A549 (cell line): Measurements from ENCODE around the gene SLC5A10. TPM values are rescaled to one million over a fixed set of nuclear protein-coding genes. Genes with fewer than 3 reads are reported as not detected.

ENCODE experiments used
- ATAC-seq, 2 experiments: fragments of 200-7000 bp in 1 of 2; fragments of >200 bp in 1 of 2; cut with Nextera tagmentation in 1 of 2; cut with Tn5 transposase in 1 of 2; 3 replicates each; pipeline versions ENCODE4 v1.8.0 to v1.9.1; 2018 to 2020; ENCODE audit warnings: mild to moderate bottlenecking in 1 of 2, moderate library complexity in 1 of 2
- CTCF ChIA-PET: fragments of 300-600 bp; sonication (Branson Sonifier 250); formaldehyde crosslinking; extraction: SDS; loops from one replicate; lab custom pipeline; 2021; ENCODE audit warnings: antibody characterized with exemption, inconsistent platforms; lab: Yijun Ruan, JAX
- POLR2A ChIA-PET: fragments of 350-600 bp; formaldehyde crosslinking; extraction: SDS; loops from one replicate; lab custom pipeline; 2021; ENCODE audit warnings: antibody characterized with exemption, inconsistent platforms; lab: Yijun Ruan, JAX
- DNase-seq, 2 experiments: peaks; one replicate each; pipeline versions ENCODE4 v3.0.0 to v3.0.0-alpha.2; 2011 to 2016; ENCODE audit warnings: low read depth in 1 of 2, low spot score in 1 of 2
- FAIRE-seq: peaks from 2 replicates; lab custom pipeline; 2011; peaks lifted over from hg19 to GRCh38; lab: Jason Lieb, UNC
- H3K27ac ChIP-seq, 2 experiments: fragments of >200 bp; sonication (Bioruptor Twin); formaldehyde crosslinking; 3 replicates each; pipeline ENCODE4 v1.5.1; 2016 to 2017
- H3K4me1 ChIP-seq: fragments of >200 bp; sonication (Bioruptor Twin); formaldehyde crosslinking; 3 replicates; pipeline ENCODE4 v1.6.1; 2016
- H3K4me2 ChIP-seq: fragments of >200 bp; sonication (Bioruptor Twin); formaldehyde crosslinking; 3 replicates; pipeline ENCODE4 v1.6.1; 2016
- H3K4me3 ChIP-seq: fragments of >200 bp; sonication (Bioruptor Twin); formaldehyde crosslinking; 3 replicates; pipeline ENCODE4 v1.5.1; 2016
- H3K9me3 ChIP-seq: fragments of >200 bp; sonication (Bioruptor Twin); formaldehyde crosslinking; 3 replicates; pipeline ENCODE4 v1.6.1; 2016
- ATOH8 ChIP-seq: fragments of 250-450 bp; sonication (Bioruptor Pico); IDR thresholded peaks from 2 replicates; pipeline ENCODE4 v1.5.0; 2020; ENCODE audit warnings: low read depth, mild to moderate bottlenecking, moderate library complexity
- CBX2 ChIP-seq: fragments of 200-600 bp; sonication (generic); IDR thresholded peaks from 2 replicates; pipeline ENCODE4 v1.6.1; 2016; ENCODE audit warnings: low read depth, mild to moderate bottlenecking, borderline replicate concordance
- CHD2 ChIP-seq: fragments of 150-350 bp; IDR thresholded peaks from 2 replicates; pipeline ENCODE4 v1.6.1; 2014; ENCODE audit warnings: low read length; ENCODE audit not compliant: partially characterized antibody
- CHD4 ChIP-seq: fragments of 200-600 bp; sonication (generic); IDR thresholded peaks from 2 replicates; pipeline ENCODE4 v1.6.1; 2016; ENCODE audit warnings: antibody characterized with exemption, mild to moderate bottlenecking, borderline replicate concordance
- CTCF ChIP-seq: fragments of >200 bp; sonication (Bioruptor Twin); formaldehyde crosslinking; IDR thresholded peaks from 3 replicates; pipeline ENCODE4 v1.5.1; 2016
- FOXS1 ChIP-seq: fragments of 250-450 bp; sonication (Bioruptor Pico); IDR thresholded peaks from 2 replicates; pipeline ENCODE4 v1.5.0; 2020; ENCODE audit warnings: mild to moderate bottlenecking, moderate library complexity
- GATA3 ChIP-seq: IDR thresholded peaks from 2 replicates; pipeline ENCODE4 v1.6.1; 2012; ENCODE audit warnings: borderline replicate concordance
- HES2 ChIP-seq: fragments of >200 bp; sonication (Bioruptor Twin); formaldehyde crosslinking; IDR thresholded peaks from 2 replicates; pipeline ENCODE4 v1.6.1; 2016
- HOXA7 ChIP-seq: fragments of 250-450 bp; sonication (Bioruptor Pico); IDR thresholded peaks from 2 replicates; pipeline ENCODE4 v1.5.0; 2020; ENCODE audit warnings: mild to moderate bottlenecking, moderate library complexity
- JUNB ChIP-seq: fragments of >200 bp; sonication (Bioruptor Twin); formaldehyde crosslinking; IDR thresholded peaks from 2 replicates; pipeline ENCODE4 v1.6.1; 2016
- MAX ChIP-seq: IDR thresholded peaks from 2 replicates; pipeline ENCODE4 v1.6.1; 2012
- MAZ ChIP-seq: fragments of 150-350 bp; IDR thresholded peaks from 2 replicates; pipeline ENCODE4 v1.6.1; 2014; ENCODE audit warnings: antibody characterized with exemption, low read depth, low read length, borderline replicate concordance
- POLR2AphosphoS2 ChIP-seq: conservative IDR thresholded peaks from 2 replicates; pipeline ENCODE4 v1.6.1; 2012; ENCODE audit warnings: low read length, improper control_type of control experiment, inconsistent platforms
- RFX5 ChIP-seq: fragments of 450-650 bp; IDR thresholded peaks from 2 replicates; pipeline ENCODE4 v1.7.1; 2014; ENCODE audit warnings: antibody characterized with exemption, mild to moderate bottlenecking, moderate library complexity
- RNF2 ChIP-seq: fragments of 200-600 bp; sonication (generic); IDR thresholded peaks from 2 replicates; pipeline ENCODE4 v1.6.1; 2016; ENCODE audit warnings: low read depth, mild to moderate bottlenecking, antibody characterized with exemption, moderate library complexity, borderline replicate concordance
- SMC3 ChIP-seq: fragments of >200 bp; sonication (Bioruptor Twin); formaldehyde crosslinking; IDR thresholded peaks from 3 replicates; pipeline ENCODE4 v1.6.1; 2018; ENCODE audit warnings: inconsistent platforms
- TFCP2L1 ChIP-seq: fragments of 250-450 bp; sonication (Bioruptor Pico); IDR thresholded peaks from 2 replicates; pipeline ENCODE4 v1.5.0; 2021; ENCODE audit warnings: mild to moderate bottlenecking
- ZFP36 ChIP-seq: fragments of 450-650 bp; IDR thresholded peaks from 2 replicates; pipeline ENCODE4 v1.6.1; 2014; ENCODE audit warnings: borderline replicate concordance; ENCODE audit not compliant: partially characterized antibody
- ZNF302 ChIP-seq: fragments of 250-450 bp; sonication (Bioruptor Pico); IDR thresholded peaks from 2 replicates; pipeline ENCODE4 v1.9.0; 2021; ENCODE audit warnings: inconsistent platforms, mild to moderate bottlenecking, moderate library complexity
- ZSCAN20 ChIP-seq: fragments of 250-450 bp; sonication (Bioruptor Pico); IDR thresholded peaks from 2 replicates; pipeline ENCODE4 v1.8.0; 2022; ENCODE audit warnings: mild to moderate bottlenecking, moderate library complexity
- WGBS: methylation state at CpG from one replicate; pipeline ENCODE4 v1.1.6; 2017; ENCODE audit errors: missing lambda C conversion rate; 5-methylcytosine and 5-hydroxymethylcytosine counted together
- polyA plus RNA-seq, 4 experiments: library from polyadenylated mRNA; depleted of rRNA in 3 of 4; stranded (reverse); fragments of >200 nt; fragmentation: RNase III in 1 of 4; extraction: RNeasy Plus Mini Kit Qiagen cat#74134 plus additional on column Dnase treatment in 1 of 4; gene quantifications; 2 replicates in 3 of 4; 3 replicates in 1 of 4; pipeline ENCODE4 v1.2.3, GENCODE V29; 2011 to 2017

The SLC5A10 gene
- polyA plus RNA-seq, 2 of the 4 experiments (the other 2 are of a cell fraction): 0.15 to 0.28 TPM

GRCh38 chr17:19017401-19017800 lies 65.4 kb downstream of the SLC5A10 start:
- ChIA-PET CTCF (interaction anchor here (13.6 kb wide), 1 partner anchor 56 kb away, joined by 110 read pairs; no protein-coding TSS in a partner anchor), POLR2A (no interaction called here)
- no peak for TF ChIP-seq JUNB
- TF ChIP-seq MAX: no peak
- no peak for TF ChIP-seq POLR2AphosphoS2
- TF ChIP-seq GATA3: no peak
- TF ChIP-seq ZNF302 (CRISPR knock-in tag): no peak
- no peak for TF ChIP-seq ZFP36
- TF ChIP-seq CHD4: no peak
- no peak for TF ChIP-seq CTCF
- TF ChIP-seq MAZ: no peak
- no peak for TF ChIP-seq SMC3
- no peak for TF ChIP-seq RFX5
- TF ChIP-seq ATOH8 (CRISPR knock-in tag): no peak
- no peak for TF ChIP-seq ZSCAN20 (CRISPR knock-in tag)
- DNase-seq (no peak), ATAC-seq (peak in 1 of 2 experiments; percentile 13; a peak in 3 of 6 replicates), FAIRE-seq (no peak)
- H3K4me3 ChIP-seq: no peak overlapping the region
- peaks cover 6% of the 10 kb centered on the region; the same call in 2 of the 3 replicates for H3K4me1 ChIP-seq
- H3K9me3 ChIP-seq: no peaks in the 10 kb centered on the region
- WGBS: 91% methylated on average over 9 of the region's 12 CpGs
- 0 out of 6 replicates have a peak overlapping the region, but pooled peaks of 1 of the 2 experiments have one; percentile 17 for H3K27ac ChIP-seq
- no peak overlapping the region for H3K4me2 ChIP-seq

- POLR2A ChIA-PET: no interaction called here
- FAIRE-seq: no peak
- CTCF ChIA-PET: interaction anchor here (13.6 kb wide), 1 partner anchor 56 kb away, joined by 110 read pairs; no protein-coding TSS in a partner anchor
- no peak for DNase-seq
- Histone ChIP-seq H3K27ac (no peak overlapping the region), H3K4me3 (no peak overlapping the region), H3K9me3 (no peaks in the 10 kb centered on the region)
- ATAC-seq: no peak
- TF ChIP-seq RNF2 (no peak), ZFP36 (peak; percentile 74)
- TF ChIP-seq, all 56 proteins: peak for 1
- peaks cover 6% of the 10 kb centered on the region; the same call in 2 of the 3 replicates for H3K4me1 ChIP-seq
- H3K4me2 ChIP-seq: no peak overlapping the region
- WGBS: 80% methylated on average over 15 of the region's 16 CpGs
These were observed 66.0 kb downstream of the SLC5A10 start for GRCh38 chr17:19017804-19018599.

- POLR2A ChIA-PET: no interaction called here
- TF ChIP-seq CBX2: no peak
- no peak for TF ChIP-seq HOXA7 (CRISPR knock-in tag)
- TF ChIP-seq TFCP2L1: no peak
- no peak for TF ChIP-seq CHD2
- TF ChIP-seq FOXS1: no peak
- no peak for TF ChIP-seq JUNB
- no peak for TF ChIP-seq HES2
- no peak for TF ChIP-seq SMC3
- no peak for TF ChIP-seq MAX
- TF ChIP-seq, all 56 proteins: peak for 0
- H3K4me3 ChIP-seq: no peak overlapping the region
- 77% methylated on average over 6 of the region's 6 CpGs for WGBS
- no peak for FAIRE-seq
- ATAC-seq: no peak
- CTCF ChIA-PET: interaction anchor here (13.6 kb wide), 1 partner anchor 57 kb away, joined by 110 read pairs; no protein-coding TSS in a partner anchor
- no peak for DNase-seq
- H3K27ac ChIP-seq: no peak overlapping the region
- H3K4me1 ChIP-seq: peaks cover 6% of the 10 kb centered on the region; the same call in 2 of the 3 replicates
- H3K9me3 ChIP-seq: no peaks in the 10 kb centered on the region
- no peak overlapping the region for H3K4me2 ChIP-seq
These were observed 66.6 kb downstream of the SLC5A10 start for GRCh38 chr17:19018600-19018950.
